Gastrocnemius medialis (tissue), 4 donors: ENCODE measurements around the gene ANKRD40. TPM values are rescaled to one million over a fixed set of nuclear protein-coding genes. Genes with fewer than 3 reads are reported as not detected.

Experiments
- ATAC-seq, 2 donors: fragments of 150-250 bp; one replicate each; pipeline ENCODE4 v1.9.1; 2016
- DNase-seq, 2 donors: peaks; one replicate each; pipeline ENCODE4 v3.0.0-alpha.2; 2019
- H3K27ac ChIP-seq, 4 donors: fragments of 200-600 bp; sonication (generic); 1 replicate in 1 of 4; 2 replicates in 3 of 4; pipeline ENCODE4 v1.5.1; 2016 to 2018; ENCODE audit warnings: mild to moderate bottlenecking in 2 of 4, moderate library complexity in 1 of 4
- H3K27me3 ChIP-seq, 3 donors: fragments of 200-600 bp; sonication (generic) in 2 of 3; 1 replicate in 1 of 3; 2 replicates in 2 of 3; pipeline versions ENCODE4 v1.5.1 to v1.6.0; 2016 to 2019; ENCODE audit warnings: mild to moderate bottlenecking in 1 of 3, moderate library complexity in 1 of 3
- H3K36me3 ChIP-seq, 2 donors: fragments of 200-600 bp; sonication (generic) in 1 of 2; one replicate each; pipeline ENCODE4 v1.5.1; 2017 to 2018
- H3K4me1 ChIP-seq, 2 donors: fragments of 200-600 bp; sonication (generic) in 1 of 2; one replicate each; pipeline ENCODE4 v1.5.1; 2016 to 2017; ENCODE audit warnings: mild to moderate bottlenecking in 2 of 2
- H3K4me3 ChIP-seq, 4 donors: fragments of 200-600 bp; sonication (generic) in 3 of 4; 1 replicate in 1 of 4; 2 replicates in 3 of 4; pipeline ENCODE4 v1.5.1; 2016 to 2019; ENCODE audit warnings: mild to moderate bottlenecking in 2 of 4
- H3K9me3 ChIP-seq, 3 donors: fragments of 200-600 bp; sonication (generic) in 2 of 3; 1 replicate in 1 of 3; 2 replicates in 2 of 3; pipeline ENCODE4 v1.5.1; 2016 to 2019
- POLR2A ChIP-seq, 2 donors: fragments of 450-650 bp; IDR thresholded peaks; one replicate each; pipeline ENCODE4 v1.6.1; 2017; ENCODE audit warnings: antibody characterized with exemption in 2 of 2, mild to moderate bottlenecking in 2 of 2, moderate library complexity in 2 of 2
- in situ Hi-C, 4 donors: fragments of 200-750 bp; cut with MboI; loops; one replicate each; pipeline versions ENCODE4 v1.15.0 to v1.8.0; 2017; ENCODE audit warnings: low sequenced_read_pairs in 4 of 4
- intact Hi-C: fragments of 100-400 bp; cut with DNase I; formaldehyde crosslinking; loops from one replicate; pipeline ENCODE4 v1.15.1; 2023; ENCODE audit warnings: low total_unique reads
- total RNA-seq, 4 donors: library from RNA; depleted of rRNA; stranded (reverse); fragments of >200 nt; gene quantifications; one replicate each; pipeline versions ENCODE4 v1.1.0 to v1.2.3, GENCODE V29; 2016
- TF ChIP-seq, protein P1 (sequence below), 5 experiments: fragments of 450-650 bp in 3 of 5; fragments of 200-600 bp in 2 of 5; sonication (generic) in 2 of 5; IDR thresholded peaks in 4 of 5; conservative IDR thresholded peaks in 1 of 5; 1 replicate in 4 of 5; 2 replicates in 1 of 5; pipeline ENCODE4 v1.5.1; 2016 to 2019; ENCODE audit warnings: antibody characterized with exemption in 5 of 5, mild to moderate bottlenecking in 3 of 5, moderate library complexity in 3 of 5

The ANKRD40 gene
- total RNA-seq, 4 donors from 2014 or later = 97.3 to 135 (median 112) TPM

DNA sequence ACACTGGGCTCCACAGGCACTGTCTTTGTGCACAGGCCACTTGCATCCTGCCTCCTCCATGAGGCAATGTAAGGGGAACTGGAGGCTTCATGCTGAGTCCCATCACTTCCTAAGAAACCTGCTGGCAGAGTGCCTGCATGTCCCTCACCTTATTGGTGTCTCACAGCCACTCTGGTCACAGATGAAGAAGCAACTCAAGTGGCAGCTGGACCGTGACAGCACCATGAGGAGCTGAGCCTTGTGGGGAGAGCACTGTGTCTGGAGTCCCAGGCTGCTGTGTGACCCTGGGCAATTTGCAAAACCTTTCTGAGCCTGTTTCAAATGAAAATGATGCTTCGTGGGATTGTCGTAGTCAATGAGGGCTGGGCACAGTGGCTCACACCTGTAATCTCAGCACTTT is 19.5 kb downstream of the ANKRD40 start:
- Histone ChIP-seq H3K4me1 (peaks cover 11 to 20% of the 10 kb centered on the region in 2 donors), H3K9me3 (no peaks in the 10 kb centered on the region), H3K36me3 (peaks cover 0 to 11% of the 10 kb centered on the region in 2 donors), H3K27ac (no peak overlapping the region), H3K4me3 (no peak overlapping the region), H3K27me3 (no peaks in the 10 kb centered on the region)
- TF ChIP-seq, protein P1, sequence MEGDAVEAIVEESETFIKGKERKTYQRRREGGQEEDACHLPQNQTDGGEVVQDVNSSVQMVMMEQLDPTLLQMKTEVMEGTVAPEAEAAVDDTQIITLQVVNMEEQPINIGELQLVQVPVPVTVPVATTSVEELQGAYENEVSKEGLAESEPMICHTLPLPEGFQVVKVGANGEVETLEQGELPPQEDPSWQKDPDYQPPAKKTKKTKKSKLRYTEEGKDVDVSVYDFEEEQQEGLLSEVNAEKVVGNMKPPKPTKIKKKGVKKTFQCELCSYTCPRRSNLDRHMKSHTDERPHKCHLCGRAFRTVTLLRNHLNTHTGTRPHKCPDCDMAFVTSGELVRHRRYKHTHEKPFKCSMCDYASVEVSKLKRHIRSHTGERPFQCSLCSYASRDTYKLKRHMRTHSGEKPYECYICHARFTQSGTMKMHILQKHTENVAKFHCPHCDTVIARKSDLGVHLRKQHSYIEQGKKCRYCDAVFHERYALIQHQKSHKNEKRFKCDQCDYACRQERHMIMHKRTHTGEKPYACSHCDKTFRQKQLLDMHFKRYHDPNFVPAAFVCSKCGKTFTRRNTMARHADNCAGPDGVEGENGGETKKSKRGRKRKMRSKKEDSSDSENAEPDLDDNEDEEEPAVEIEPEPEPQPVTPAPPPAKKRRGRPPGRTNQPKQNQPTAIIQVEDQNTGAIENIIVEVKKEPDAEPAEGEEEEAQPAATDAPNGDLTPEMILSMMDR (IDR thresholded peaks at IDR 0.05 in 4 of 5, conservative IDR thresholded peaks at IDR 0.05 in 1 of 5) = no peak
- no peak for TF ChIP-seq POLR2A (IDR thresholded peaks at IDR 0.05)
- in situ Hi-C loops = no loop called here
- intact Hi-C loops = no loop called here
- ATAC-seq (no peak), DNase-seq (no peak)

DNA sequence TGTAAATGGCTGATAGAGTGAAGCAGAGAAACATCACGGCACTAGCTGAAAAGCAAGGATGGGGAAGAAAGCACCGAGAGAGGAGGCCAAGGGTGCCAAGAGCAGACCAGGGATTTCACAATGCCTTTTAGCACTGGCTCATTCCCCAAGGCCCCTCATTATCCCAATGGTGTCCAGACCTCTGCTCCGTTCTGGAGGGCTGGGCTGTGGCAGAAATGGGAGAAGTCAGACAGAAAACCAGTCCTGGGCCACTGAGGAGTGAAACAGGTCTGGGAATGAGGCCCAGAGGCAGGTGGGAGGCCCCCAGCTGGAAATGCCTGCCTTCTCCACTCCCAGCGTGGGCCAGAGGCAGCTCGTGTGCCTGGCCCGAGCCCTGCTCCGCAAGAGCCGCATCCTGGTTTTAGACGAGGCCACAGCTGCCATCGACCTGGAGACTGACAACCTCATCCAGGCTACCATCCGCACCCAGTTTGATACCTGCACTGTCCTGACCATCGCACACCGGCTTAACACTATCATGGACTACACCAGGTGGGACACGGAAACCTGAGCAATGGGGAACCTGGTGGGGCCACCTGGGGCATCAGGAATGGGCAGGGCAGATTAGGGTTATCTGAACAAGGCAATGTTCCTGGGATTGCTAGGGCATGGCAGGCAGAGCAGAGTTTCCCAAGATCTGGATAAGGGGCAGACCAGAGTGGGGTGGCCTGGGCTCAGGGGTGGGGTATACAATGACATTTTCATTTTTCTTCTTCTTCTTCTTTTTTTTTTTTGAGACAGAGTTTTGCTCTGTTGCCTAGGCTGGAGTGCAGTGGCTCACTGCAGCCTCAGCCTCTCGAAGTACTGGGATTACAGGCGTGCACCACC is 20.3 kb downstream of the ANKRD40 start:
- DNase-seq = no peak
- Histone ChIP-seq H3K36me3 (peaks cover 0 to 3% of the 10 kb centered on the region in 2 donors), H3K4me1 (peaks cover 11 to 20% of the 10 kb centered on the region in 2 donors), H3K9me3 (no peaks in the 10 kb centered on the region), H3K4me3 (no peak overlapping the region), H3K27me3 (no peaks in the 10 kb centered on the region), H3K27ac (peak overlapping the region in 2 of 4 donors; percentile 43 to 67)
- intact Hi-C loops (no loop called here), in situ Hi-C loops (no loop called here)
- TF ChIP-seq, protein P1 (IDR thresholded peaks at IDR 0.05 in 4 of 5, conservative IDR thresholded peaks at IDR 0.05 in 1 of 5) = no peak
- no peak for TF ChIP-seq POLR2A (IDR thresholded peaks at IDR 0.05)
- no peak for ATAC-seq

DNA sequence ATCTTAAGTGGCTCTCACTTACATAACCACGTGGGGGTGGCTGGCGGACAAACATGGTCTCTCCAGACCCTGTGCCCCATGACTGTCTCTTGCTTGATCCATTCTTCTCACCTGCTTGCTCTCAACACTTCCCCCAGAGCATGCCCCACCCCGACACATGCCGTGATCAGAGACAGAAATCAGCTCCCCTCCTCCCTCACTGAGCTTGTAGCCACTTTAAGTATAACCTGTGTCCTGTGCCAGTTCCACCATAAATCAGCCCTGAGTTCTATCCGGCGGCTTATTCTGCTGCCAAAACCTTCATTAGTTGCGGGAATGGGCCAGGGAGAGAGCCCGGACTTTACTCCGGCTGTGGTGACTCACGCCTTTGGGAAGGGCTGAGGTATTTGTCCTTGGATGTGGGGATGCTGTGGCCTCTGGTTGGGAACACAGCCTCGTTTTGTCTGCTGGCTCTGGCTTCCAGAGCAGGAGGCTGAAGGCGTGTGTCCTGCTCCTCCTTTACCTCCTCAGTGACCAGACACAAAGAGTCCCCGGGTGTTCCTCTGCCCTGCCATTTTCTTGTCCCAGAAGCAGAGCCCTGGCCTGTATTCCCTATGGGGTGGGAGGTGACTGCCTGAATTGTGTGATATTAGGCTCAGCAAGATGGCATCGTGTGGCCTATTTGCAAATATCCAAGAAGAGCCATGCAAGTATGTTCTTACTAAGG is 21.1 kb downstream of the ANKRD40 start:
- in situ Hi-C loops = no loop called here
- no peak for TF ChIP-seq POLR2A (IDR thresholded peaks at IDR 0.05)
- TF ChIP-seq, protein P1 (IDR thresholded peaks at IDR 0.05 in 4 of 5, conservative IDR thresholded peaks at IDR 0.05 in 1 of 5) = no peak
- no peaks in the 10 kb centered on the region for H3K27me3 ChIP-seq
- no peaks in the 10 kb centered on the region for H3K9me3 ChIP-seq
- H3K4me1 ChIP-seq = peaks cover 11 to 20% of the 10 kb centered on the region in 2 donors
- intact Hi-C loops = no loop called here
- peak; percentile 38 to 70 for DNase-seq
- H3K27ac ChIP-seq = peak overlapping the region in 2 of 4 donors; percentile 43 to 67
- ATAC-seq = peak; percentile 86 to 89
- H3K36me3 ChIP-seq = no peaks in the 10 kb centered on the region
- H3K4me3 ChIP-seq = no peak overlapping the region

DNA sequence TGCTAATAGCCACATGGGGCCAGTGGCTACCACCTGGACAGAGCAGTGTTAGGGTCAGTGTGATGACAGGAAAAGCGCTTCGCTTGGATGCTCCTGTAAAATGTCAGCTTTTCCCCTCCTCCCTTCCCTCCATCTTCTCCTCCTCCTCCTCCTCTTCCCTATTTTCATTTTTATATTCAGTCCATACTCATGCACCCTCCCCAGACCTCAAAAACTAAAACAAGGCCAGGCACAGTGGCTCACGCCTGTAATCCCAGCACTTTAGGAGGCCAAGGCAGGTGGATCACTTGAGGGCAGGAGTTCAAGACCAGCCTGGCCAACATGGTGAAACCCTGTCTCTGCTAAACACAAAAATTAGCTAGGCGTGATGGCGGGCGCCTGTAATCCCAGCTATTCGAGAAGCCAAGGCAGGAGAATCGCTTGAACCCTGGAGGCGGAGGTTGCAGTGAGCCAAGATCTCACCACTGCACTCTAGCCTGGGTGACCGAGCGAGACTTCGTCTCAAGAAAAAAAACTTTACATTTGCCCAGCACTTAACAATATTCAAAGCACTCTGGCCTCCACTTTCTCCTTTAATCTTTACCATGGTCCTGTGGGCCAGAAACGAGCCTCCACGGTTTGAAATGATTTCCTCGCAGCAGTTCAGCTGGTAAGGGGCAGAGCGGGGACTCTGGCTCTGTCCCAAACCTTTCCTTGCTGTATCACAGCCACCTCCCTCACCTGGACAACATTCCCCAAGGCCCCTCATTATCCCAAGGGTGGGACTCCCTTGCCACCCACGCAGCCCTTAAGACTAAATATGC is 21.8 kb downstream of the ANKRD40 start:
- Histone ChIP-seq H3K27ac (peak overlapping the region in 2 of 4 donors; percentile 43 to 67), H3K36me3 (no peaks in the 10 kb centered on the region), H3K27me3 (no peaks in the 10 kb centered on the region), H3K4me1 (peaks cover 11 to 20% of the 10 kb centered on the region in 2 donors), H3K9me3 (no peaks in the 10 kb centered on the region), H3K4me3 (no peak overlapping the region)
- no peak for ATAC-seq
- TF ChIP-seq POLR2A (IDR thresholded peaks at IDR 0.05) = no peak
- TF ChIP-seq, protein P1 (IDR thresholded peaks at IDR 0.05 in 4 of 5, conservative IDR thresholded peaks at IDR 0.05 in 1 of 5) = no peak
- no peak for DNase-seq
- in situ Hi-C loops = no loop called here
- intact Hi-C loops = no loop called here
